ENCODE measurements around the gene BHLHE40. TPM values are rescaled to one million over a fixed set of nuclear protein-coding genes. Genes with fewer than 3 reads are reported as not detected.

Gene BHLHE40
- total and polyA plus RNA-seq, 2 of the 13 experiments (the other 11 are each of a cell fraction or from before 2014, with no cell fraction given), result 1.8 to 51.0 TPM

- TF ChIP-seq SNAPC5 (CRISPR knock-in tag; IDR thresholded peaks at IDR 0.05; ENCODE audit: borderline replicate concordance) (no peak), ZNF207 (IDR thresholded peaks at IDR 0.05; ENCODE audit: borderline replicate concordance) (no peak), JUN (CRISPR knock-in tag; IDR thresholded peaks at IDR 0.05) (0 out of 2 replicates have a peak, but pooled peaks have one; percentile 57), CSRNP2 (CRISPR knock-in tag; conservative IDR thresholded peaks at IDR 0.05; ENCODE audit: low read depth) (peak; percentile 80; the same call in 1 of the 2 replicates), LRRFIP1 (CRISPR knock-in tag; conservative IDR thresholded peaks at IDR 0.05) (no peak), ZNF652 (CRISPR knock-in tag; IDR thresholded peaks at IDR 0.05; ENCODE audit: borderline replicate concordance, low read depth) (no peak), ASH2L (IDR thresholded peaks at IDR 0.05; ENCODE audit: insufficient read length, low read depth, low read length) (no peak), ZNF264 (CRISPR knock-in tag; IDR thresholded peaks at IDR 0.05) (no peak; the same call in 1 of the 2 replicates), FOXK2 (IDR thresholded peaks at IDR 0.05) (no peak), ZNF232 (CRISPR knock-in tag; IDR thresholded peaks at IDR 0.05; ENCODE audit: borderline replicate concordance) (peak; percentile 21; the same call in 1 of the 2 replicates), SRF (IDR thresholded peaks at IDR 0.05; ENCODE audit: low read depth, low read length) (no peak), PAWR (CRISPR knock-in tag; IDR thresholded peaks at IDR 0.05; ENCODE audit: borderline replicate concordance) (no peak; the same call in 1 of the 2 replicates), MXD1 (CRISPR knock-in tag; IDR thresholded peaks at IDR 0.05) (peak; percentile 79), HHEX (CRISPR knock-in tag; IDR thresholded peaks at IDR 0.05) (0 out of 2 replicates have a peak, but pooled peaks have one; percentile 21), ZNF788 (CRISPR knock-in tag; IDR thresholded peaks at IDR 0.05; ENCODE audit: borderline replicate concordance) (peak; percentile 94), ARID4A (CRISPR knock-in tag; IDR thresholded peaks at IDR 0.05; ENCODE audit: borderline replicate concordance) (peak; percentile 91), YY1 (IDR thresholded peaks at IDR 0.05; ENCODE audit: insufficient read depth, insufficient replicate concordance, low read depth, low read length) (peak; percentile 60)
These were observed 852 bp upstream of the BHLHE40 start (continued) for GRCh38 chr3:4978204-4978965.
